Astrocyte of the cerebellum (primary cell): ENCODE results near the gene KRTAP10-8.
"Not testable (repeated sequence)": the region's sequence is repeated elsewhere in the genome, so short reads cannot be mapped to it uniquely, and the experiment has no call there.

Experiments
- DNase-seq: peaks from one replicate; pipeline ENCODE4 v3.0.0-alpha.2; 2011; ENCODE audit warnings: low read depth
- H3K4me3 ChIP-seq: 2 replicates; pipeline ENCODE4 v1.5.1; 2011; ENCODE audit warnings: mild to moderate bottlenecking, low read depth, low read length, moderate library complexity
- in situ Hi-C: cut with HindIII; loops from 2 replicates; pipeline ENCODE4 v1.10.0; 2017; ENCODE audit warnings: low sequenced_read_pairs
- TF ChIP-seq, protein P1 (sequence below): IDR thresholded peaks from 2 replicates; pipeline ENCODE4 v1.5.1; 2012; ENCODE audit warnings: low read length, low read depth, moderate library complexity, mild to moderate bottlenecking; ENCODE audit errors: missing control alignments

Gene KRTAP10-8

GRCh38 chr21:44589586-44590305, 22.1 kb upstream of the KRTAP10-8 start:
- in situ Hi-C loops = no loop called here
- H3K4me3 ChIP-seq = no peak overlapping the region
- no peak for DNase-seq
- TF ChIP-seq, protein P1, sequence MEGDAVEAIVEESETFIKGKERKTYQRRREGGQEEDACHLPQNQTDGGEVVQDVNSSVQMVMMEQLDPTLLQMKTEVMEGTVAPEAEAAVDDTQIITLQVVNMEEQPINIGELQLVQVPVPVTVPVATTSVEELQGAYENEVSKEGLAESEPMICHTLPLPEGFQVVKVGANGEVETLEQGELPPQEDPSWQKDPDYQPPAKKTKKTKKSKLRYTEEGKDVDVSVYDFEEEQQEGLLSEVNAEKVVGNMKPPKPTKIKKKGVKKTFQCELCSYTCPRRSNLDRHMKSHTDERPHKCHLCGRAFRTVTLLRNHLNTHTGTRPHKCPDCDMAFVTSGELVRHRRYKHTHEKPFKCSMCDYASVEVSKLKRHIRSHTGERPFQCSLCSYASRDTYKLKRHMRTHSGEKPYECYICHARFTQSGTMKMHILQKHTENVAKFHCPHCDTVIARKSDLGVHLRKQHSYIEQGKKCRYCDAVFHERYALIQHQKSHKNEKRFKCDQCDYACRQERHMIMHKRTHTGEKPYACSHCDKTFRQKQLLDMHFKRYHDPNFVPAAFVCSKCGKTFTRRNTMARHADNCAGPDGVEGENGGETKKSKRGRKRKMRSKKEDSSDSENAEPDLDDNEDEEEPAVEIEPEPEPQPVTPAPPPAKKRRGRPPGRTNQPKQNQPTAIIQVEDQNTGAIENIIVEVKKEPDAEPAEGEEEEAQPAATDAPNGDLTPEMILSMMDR = no peak

GRCh38 chr21:44590311-44590721, 21.6 kb upstream of the KRTAP10-8 start:
- DNase-seq = no peak
- TF ChIP-seq, protein P1 = no peak
- in situ Hi-C loops = no loop called here
- no peak overlapping the region for H3K4me3 ChIP-seq

- in situ Hi-C loops, H3K4me3 ChIP-seq, DNase-seq: not testable (repeated sequence)
Measured at GRCh38 chr21:44590897-44591800, 20.7 kb upstream of the KRTAP10-8 start.

GRCh38 chr21:44591801-44592130, 20.1 kb upstream of the KRTAP10-8 start:
- in situ Hi-C loops, DNase-seq: not testable (repeated sequence)

GRCh38 chr21:44592446-44593311, 19.2 kb upstream of the KRTAP10-8 start, which contains the start of gene KRTAP10-6:
KRTAP10-6 (minus strand) TSS chr21:44592505; CDS start chr21:44592484, 21 bp downstream.
- in situ Hi-C loops = no loop called here
- TF ChIP-seq, protein P1 = no peak
- no peak for DNase-seq
- no peak within 1 kb of the TSS for H3K4me3 ChIP-seq

More at GRCh38 chr21:44591801-44592130, 20.1 kb upstream of the KRTAP10-8 start:
- not testable (repeated sequence) for H3K4me3 ChIP-seq

DNA sequence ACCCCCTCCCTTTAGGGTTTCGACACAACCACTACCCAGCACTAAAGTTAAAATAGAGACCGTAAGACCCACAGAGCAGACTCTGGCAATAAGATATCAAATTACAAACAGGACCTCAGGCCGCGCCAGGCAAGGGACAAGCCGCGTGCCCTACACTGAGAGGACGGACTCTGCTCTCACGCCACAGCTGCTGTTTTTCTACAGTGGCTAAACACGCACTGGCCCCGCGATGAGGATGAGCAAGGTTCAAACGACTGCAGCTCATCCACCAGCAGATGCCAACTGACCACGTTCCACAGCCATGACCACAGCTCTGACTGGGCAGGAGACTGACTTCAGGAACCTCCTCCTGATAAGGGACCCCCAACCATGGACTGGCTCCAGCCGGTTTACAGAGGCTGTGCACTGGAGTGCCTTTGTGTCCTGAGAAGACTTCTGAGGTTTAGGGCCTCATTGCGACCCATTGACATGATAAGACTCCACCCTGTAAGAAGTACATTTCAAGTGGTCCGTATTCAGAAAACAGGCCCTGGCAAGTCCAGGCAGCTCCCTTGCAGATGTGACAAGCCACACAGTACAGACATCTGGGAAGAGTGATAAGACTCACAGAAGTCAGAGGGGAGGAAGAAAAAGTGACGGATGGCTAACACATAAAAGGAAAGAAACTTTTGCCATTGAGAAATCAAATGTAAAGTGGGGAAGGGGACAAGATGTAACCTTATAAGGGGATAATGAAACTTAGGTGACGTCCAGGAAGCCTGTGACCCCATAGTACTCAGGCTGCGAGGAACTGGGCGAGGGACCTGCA, 18.1 kb upstream of the KRTAP10-8 start:
- H3K4me3 ChIP-seq = no peak overlapping the region
- no peak for DNase-seq
- in situ Hi-C loops = no loop called here
- TF ChIP-seq, protein P1 = no peak

- no peak overlapping the region for H3K4me3 ChIP-seq
- no peak for DNase-seq
- in situ Hi-C loops = no loop called here
- TF ChIP-seq, protein P1 = no peak
Measured at GRCh38 chr21:44594406-44594916, 17.4 kb upstream of the KRTAP10-8 start.
